GM19238 (cell line): Measurements from ENCODE around the gene GZMH.
"Not testable (repeated sequence)": the region's sequence is repeated elsewhere in the genome, so short reads cannot be mapped to it uniquely, and the experiment has no call there.

Experiments used
- DNase-seq: peaks from one replicate; pipeline ENCODE4 v3.0.0; 2011; ENCODE audit warnings: low spot score; ENCODE audit not compliant: insufficient read length

GZMH gene

DNA sequence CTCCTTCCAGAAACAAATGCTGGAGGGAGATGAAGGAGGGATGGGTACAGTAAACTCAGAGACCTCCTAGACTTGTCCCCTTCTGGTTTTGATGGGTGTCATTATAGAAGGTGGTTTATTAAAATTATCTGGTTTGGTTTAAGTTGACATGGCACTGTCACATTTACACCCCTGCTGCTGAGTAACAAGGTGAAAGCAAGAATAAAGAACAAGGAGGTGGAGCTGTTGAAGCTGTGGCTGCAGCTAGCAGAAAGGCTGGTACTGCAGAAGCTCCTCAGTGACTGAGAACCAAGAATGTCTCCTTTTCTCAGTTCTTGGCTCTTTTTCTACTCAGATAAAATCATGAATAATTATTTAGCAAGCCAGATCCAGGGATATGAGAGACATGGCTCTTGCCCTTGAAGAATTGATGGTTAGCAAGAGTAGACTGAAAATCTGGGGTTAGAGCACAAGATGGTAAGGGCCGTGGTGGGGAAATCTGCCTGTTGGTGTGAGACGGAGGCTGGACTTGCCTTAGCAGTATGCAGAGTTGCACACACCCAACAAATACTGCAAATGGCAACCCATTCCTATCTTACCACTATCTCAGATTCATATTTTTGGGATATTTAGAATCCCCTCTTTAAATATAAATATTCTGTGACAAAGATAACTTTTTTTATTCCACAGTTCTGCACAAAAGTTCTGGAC is at the start of gene GZMH:
Gene GZMH (minus strand): TSS at position 31 of the 690 bp plus-strand sequence. CDS start 72 bp downstream, outside the sequence.
- no peak for DNase-seq

GRCh38 chr14:24648361-24648760 is 38.9 kb upstream of the GZMH start:
- DNase-seq = not testable (repeated sequence)

- no peak for DNase-seq
Observed at GRCh38 chr14:24639905-24640304, 30.4 kb upstream of the GZMH start.

DNA sequence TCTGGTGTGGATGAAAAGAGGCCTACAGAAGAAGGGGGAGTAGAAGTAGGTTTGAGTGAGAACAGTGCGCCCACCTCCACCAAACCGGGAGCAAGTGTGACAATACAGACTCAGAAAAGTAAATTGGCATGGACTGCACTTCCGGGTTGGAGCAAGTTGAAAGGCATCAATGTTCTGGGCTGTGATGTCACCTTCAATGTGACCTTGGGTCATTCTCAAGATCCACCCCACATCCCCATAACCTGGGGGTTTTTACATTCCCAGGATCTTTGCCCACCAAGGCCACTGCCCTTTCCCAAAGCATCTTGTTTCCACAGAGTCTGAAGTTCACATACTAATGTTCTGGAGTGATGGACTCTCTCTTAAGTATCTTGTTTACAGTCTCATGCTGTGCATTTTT is 29.8 kb upstream of the GZMH start:
- DNase-seq = no peak

- no peak for DNase-seq
Observed at GRCh38 chr14:24634158-24634557, 24.7 kb upstream of the GZMH start, which contains the start of gene GZMB. Gene GZMB, minus strand, starts transcription at chr14:24634190. Its CDS starts 30 bp downstream, at chr14:24634160.

DNA sequence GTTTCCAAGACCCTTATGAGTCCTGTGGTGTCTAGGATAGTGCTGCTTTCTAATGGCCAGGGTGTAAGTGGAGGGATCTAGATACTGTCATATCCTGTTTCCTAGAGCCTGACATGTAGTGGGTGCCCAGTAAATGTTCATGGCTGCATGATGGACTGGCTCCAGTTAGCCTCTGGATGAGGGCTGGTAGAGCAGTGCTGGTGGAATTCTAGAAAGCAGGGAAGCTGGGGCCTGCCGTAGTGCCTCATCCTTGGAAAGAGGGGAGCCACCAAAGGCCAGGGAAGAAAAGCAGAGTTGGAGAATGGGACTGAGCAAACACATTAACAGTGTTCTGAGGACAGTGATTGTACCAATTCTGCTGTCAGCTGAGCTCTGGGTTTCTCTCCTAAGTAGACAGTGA is 23.9 kb upstream of the GZMH start:
- no peak for DNase-seq

- DNase-seq = no peak
Observed at GRCh38 chr14:24632761-24633160, 23.3 kb upstream of the GZMH start.

- DNase-seq = no peak
Observed at GRCh38 chr14:24632336-24632735, 22.9 kb upstream of the GZMH start.

GRCh38 chr14:24631749-24632335 is 22.4 kb upstream of the GZMH start:
- DNase-seq = no peak

DNA sequence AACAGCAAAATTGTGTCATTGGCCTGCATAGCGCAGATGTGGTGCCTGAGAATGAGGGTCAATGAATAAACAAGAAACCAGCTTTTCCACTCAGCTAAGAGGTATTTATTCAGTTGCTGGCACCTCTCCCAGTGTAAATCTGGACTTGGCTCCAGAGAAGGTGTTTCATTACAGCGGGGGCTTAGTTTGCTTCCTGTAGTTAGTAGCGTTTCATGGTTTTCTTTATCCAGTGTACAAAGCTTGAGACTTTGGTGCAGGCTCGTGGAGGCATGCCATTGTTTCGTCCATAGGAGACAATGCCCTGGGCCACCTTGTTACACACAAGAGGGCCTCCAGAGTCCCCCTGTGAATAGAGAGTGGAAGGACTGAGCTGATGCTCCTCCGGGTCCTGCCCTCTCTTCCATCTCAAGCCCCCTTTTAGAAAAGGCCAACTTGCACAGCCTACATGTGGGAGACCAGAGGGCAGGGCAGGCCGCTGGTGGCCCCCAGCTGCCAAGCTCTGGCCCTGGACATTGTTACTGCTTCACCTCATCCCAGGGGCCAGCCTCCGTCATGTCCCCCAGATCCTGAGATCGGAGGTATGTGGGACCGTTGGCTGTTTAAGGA is 21.5 kb upstream of the GZMH start:
- no peak for DNase-seq

GRCh38 chr14:24630087-24630871 is 20.8 kb upstream of the GZMH start:
- DNase-seq = no peak

GRCh38 chr14:24629521-24629920 is 20.0 kb upstream of the GZMH start:
- DNase-seq = no peak

GRCh38 chr14:24613747-24614146 is 4.3 kb upstream of the GZMH start:
- no peak for DNase-seq

GRCh38 chr14:24613241-24613640 is 3.8 kb upstream of the GZMH start:
- no peak for DNase-seq

DNA sequence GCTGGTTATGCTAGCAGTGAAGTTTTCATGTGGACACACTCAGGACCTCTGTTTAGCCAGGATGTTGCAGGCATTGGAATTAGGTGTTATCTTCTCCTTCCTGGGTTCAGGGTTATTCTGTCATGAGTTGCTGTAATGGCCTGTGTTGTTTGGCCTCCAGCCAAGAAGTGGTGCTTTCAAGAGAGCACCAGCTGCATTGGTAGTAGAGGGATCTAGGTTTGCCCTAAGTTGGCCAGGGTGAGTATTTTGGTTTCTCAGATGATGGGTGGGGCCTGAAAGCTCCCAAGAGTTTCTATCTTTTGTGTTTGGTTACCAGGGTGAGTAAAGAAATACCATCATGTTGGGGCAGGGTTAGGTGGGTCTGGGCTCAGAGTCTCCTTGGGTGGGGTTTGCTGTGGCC is 2.7 kb upstream of the GZMH start:
- no peak for DNase-seq

- no peak for DNase-seq
Observed at GRCh38 chr14:24607635-24608514, 1.6 kb downstream of the GZMH start.

- DNase-seq = no peak
Observed at GRCh38 chr14:24607081-24607480, 2.4 kb downstream of the GZMH start.

- DNase-seq = no peak
Observed at GRCh38 chr14:24606297-24606696, 3.2 kb downstream of the GZMH start.

DNA sequence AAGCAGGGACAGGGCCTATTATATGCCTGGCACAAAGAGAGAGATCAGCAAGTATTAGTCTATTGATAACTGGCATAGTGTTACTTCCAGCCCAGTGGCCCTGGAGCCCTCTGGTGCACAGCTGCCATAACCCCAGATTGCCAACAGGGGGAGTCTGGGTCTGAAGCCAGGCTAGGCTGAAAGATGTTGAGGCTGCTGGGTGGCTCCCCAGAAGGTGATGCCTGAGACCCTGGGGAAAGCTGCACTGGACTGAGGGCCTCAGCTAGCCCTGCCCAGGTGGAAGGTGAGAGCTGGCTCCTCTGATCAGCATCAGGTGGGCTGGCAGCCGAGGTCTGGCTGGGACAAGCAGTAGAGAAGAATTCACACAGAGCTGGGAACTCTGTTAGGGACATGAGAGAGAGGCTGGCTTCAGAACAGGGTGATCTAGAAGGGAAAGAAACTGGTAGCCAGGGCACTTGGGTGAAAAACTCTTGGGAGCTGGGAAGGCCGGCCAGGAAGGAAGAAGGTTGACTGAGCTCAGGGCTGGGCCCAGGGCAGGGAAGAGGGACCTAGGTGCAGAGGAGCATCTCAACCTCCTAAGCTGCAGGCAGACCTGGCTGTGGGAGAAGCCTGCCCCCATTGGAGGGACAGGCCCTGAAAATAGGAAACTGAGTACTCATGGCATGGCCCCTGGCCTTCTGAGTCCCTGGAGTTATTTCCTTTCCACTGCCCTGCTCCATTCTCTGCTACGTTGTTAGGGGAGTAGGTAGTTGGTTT is 3.9 kb downstream of the GZMH start:
- DNase-seq = peak; percentile 54

DNA sequence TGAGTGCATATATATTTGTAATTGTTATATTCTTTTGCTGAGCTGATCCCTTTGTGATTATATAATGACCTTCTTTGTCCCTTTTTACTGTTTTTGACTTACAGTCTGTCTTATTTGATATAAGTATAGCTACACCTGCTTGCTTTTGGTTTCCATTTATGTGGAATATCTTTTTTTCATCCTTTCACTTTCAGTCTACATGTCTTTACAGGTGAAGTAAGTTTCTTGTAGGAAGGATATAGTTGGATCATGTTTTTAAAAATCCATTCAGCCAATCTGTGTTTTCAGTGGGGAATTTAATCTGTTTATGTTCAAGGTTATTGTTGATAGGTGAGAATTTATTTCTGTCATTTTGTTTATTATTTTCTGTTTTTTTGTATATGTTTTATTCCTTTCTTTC is 12.1 kb downstream of the GZMH start:
- no peak for DNase-seq
